Measurements from ENCODE around the gene SPON1.

Gene SPON1

GRCh38 chr11:13944911-13945425 lies 17.6 kb upstream of the SPON1 start:
- DNase-seq: no peak

- DNase-seq: no peak
These were observed 15.1 kb upstream of the SPON1 start for GRCh38 chr11:13947379-13947778.

- DNase-seq: no peak
These were observed 12.6 kb upstream of the SPON1 start for GRCh38 chr11:13949876-13950275.

- no peak for DNase-seq
These were observed 10.3 kb upstream of the SPON1 start for GRCh38 chr11:13952221-13952620.

GRCh38 chr11:13952668-13953067 lies 9.9 kb upstream of the SPON1 start:
- no peak for DNase-seq

GRCh38 chr11:13954591-13954990 lies 7.9 kb upstream of the SPON1 start:
- DNase-seq: no peak

- peak; percentile 21 for DNase-seq
These were observed 6.5 kb upstream of the SPON1 start for GRCh38 chr11:13955971-13956421.

- no peak for DNase-seq
These were observed 5.5 kb upstream of the SPON1 start for GRCh38 chr11:13956988-13957387.

- DNase-seq: no peak
These were observed 3.7 kb upstream of the SPON1 start for GRCh38 chr11:13958641-13959400.

GRCh38 chr11:13962198-13962561 lies 343 bp upstream of the SPON1 start:
- DNase-seq: no peak

GRCh38 chr11:13963169-13963948 lies 836 bp downstream of the SPON1 start:
- peak; percentile 30 for DNase-seq

GRCh38 chr11:13963949-13964770 lies 1.6 kb downstream of the SPON1 start:
- DNase-seq: peak; percentile 6

- DNase-seq: no peak
These were observed 2.2 kb downstream of the SPON1 start for GRCh38 chr11:13964771-13965074.

- no peak for DNase-seq
These were observed 2.8 kb downstream of the SPON1 start for GRCh38 chr11:13965337-13965736.

GRCh38 chr11:13966013-13966412 lies 3.5 kb downstream of the SPON1 start:
- DNase-seq: no peak

GRCh38 chr11:13966486-13966885 lies 4.0 kb downstream of the SPON1 start:
- DNase-seq: no peak

GRCh38 chr11:13970986-13971385 lies 8.5 kb downstream of the SPON1 start:
- DNase-seq: no peak

GRCh38 chr11:13972043-13972910 lies 9.8 kb downstream of the SPON1 start:
- no peak for DNase-seq

- no peak for DNase-seq
These were observed 10.4 kb downstream of the SPON1 start for GRCh38 chr11:13972944-13973343.

GRCh38 chr11:13974631-13975030 lies 12.1 kb downstream of the SPON1 start:
- DNase-seq: no peak

GRCh38 chr11:13983081-13983751 lies 20.7 kb downstream of the SPON1 start:
- DNase-seq: no peak

All from activated effector memory CD4-positive, alpha-beta T cell treated with Interleukin-2 at 50 U/mL for 16 hours (primary cell).